Kidney (tissue), 14 donors: ENCODE results near the gene MPND. TPM values are rescaled to one million over a fixed set of nuclear protein-coding genes. Genes with fewer than 3 reads are reported as not detected.

ENCODE experiments used
- DNase-seq, 5 donors: peaks; one replicate each; pipeline ENCODE4 v3.0.0-alpha.2; 2013 to 2020
- FAIRE-seq: peaks from 2 replicates; lab custom pipeline; 2012; peaks lifted over from hg19 to GRCh38; lab: Jason Lieb, UNC
- H3K27ac ChIP-seq, 2 donors: one replicate each; pipeline ENCODE4 v1.7.0; 2013; ENCODE audit warnings: low read depth in 2 of 2, low read length in 2 of 2, inconsistent platforms in 1 of 2
- H3K27me3 ChIP-seq: one replicate; pipeline ENCODE4 v1.7.1; 2013; ENCODE audit warnings: low read length, inconsistent platforms; ENCODE audit not compliant: control insufficient read depth, insufficient read depth
- H3K36me3 ChIP-seq, 3 donors: one replicate each; pipeline versions ENCODE4 v1.7.0 to v1.7.1; 2013; ENCODE audit warnings: low read length in 3 of 3, control low read depth in 1 of 3, inconsistent platforms in 1 of 3; ENCODE audit not compliant: insufficient read depth in 3 of 3, control insufficient read depth in 2 of 3
- H3K4me1 ChIP-seq, 3 donors: one replicate each; pipeline versions ENCODE4 v1.7.0 to v1.7.1; 2013; ENCODE audit warnings: low read length in 3 of 3, inconsistent platforms in 1 of 3, low read depth in 1 of 3; ENCODE audit not compliant: control insufficient read depth in 2 of 3, insufficient read depth in 2 of 3
- H3K4me3 ChIP-seq, 3 donors: one replicate each; pipeline versions ENCODE4 v1.7.0 to v1.8.1; 2013; ENCODE audit warnings: low read length in 3 of 3, control low read depth in 1 of 3, inconsistent platforms in 1 of 3
- H3K9ac ChIP-seq, 3 donors: one replicate each; pipeline versions ENCODE4 v1.7.0 to v1.7.1; 2013; ENCODE audit warnings: low read length in 3 of 3, control low read depth in 1 of 3, inconsistent platforms in 1 of 3
- H3K9me3 ChIP-seq, 3 donors: one replicate each; pipeline versions ENCODE4 v1.7.0 to v1.7.1; 2013; ENCODE audit warnings: low read length in 3 of 3, control low read depth in 1 of 3, inconsistent platforms in 1 of 3; ENCODE audit not compliant: control insufficient read depth in 2 of 3, insufficient read depth in 1 of 3
- intact Hi-C: fragments of 100-400 bp; cut with DNase I; formaldehyde crosslinking; loops from one replicate; pipeline ENCODE4 v1.11.1; 2022
- polyA plus RNA-seq: library from polyadenylated mRNA; stranded (reverse); fragments of 350-450 nt; fragmentation: Illumina TruSeq; extraction: RNeasy Lipid Tissue Mini Kit (QIAGEN cat#74804); gene quantifications from one replicate; pipeline ENCODE4 v1.2.3, GENCODE V29; 2014; ENCODE audit warnings: low read depth, low replicate concordance; ENCODE audit not compliant: insufficient read depth
- total RNA-seq: library from RNA; stranded (reverse); fragmentation: NEBNext Ultra II Directional; extraction: Animal tissue kit (Norgen Biotek cat#: 25700); gene quantifications from one replicate; pipeline ENCODE4 v1.2.1, GENCODE V29; 2021
- TF ChIP-seq, protein P1 (sequence below): IDR thresholded peaks from 3 replicates; pipeline ENCODE4 v1.5.1; 2012; ENCODE audit warnings: mild to moderate bottlenecking, moderate library complexity, borderline replicate concordance; ENCODE audit not compliant: insufficient read depth; ENCODE audit errors: extremely low read depth
- donor health status: control.
- donor health status: control.
- donor health status: control.
- donor health status: control.
- donor health status: control.
- donor health status: DM: yes; HTN: yes; CAD: no.
- donor health status: Normal renal cell carcinoma (clear cell type).

MPND gene
- total and polyA plus RNA-seq, 2 donors from 2014 or later: 24.1 to 43.5 TPM

DNA sequence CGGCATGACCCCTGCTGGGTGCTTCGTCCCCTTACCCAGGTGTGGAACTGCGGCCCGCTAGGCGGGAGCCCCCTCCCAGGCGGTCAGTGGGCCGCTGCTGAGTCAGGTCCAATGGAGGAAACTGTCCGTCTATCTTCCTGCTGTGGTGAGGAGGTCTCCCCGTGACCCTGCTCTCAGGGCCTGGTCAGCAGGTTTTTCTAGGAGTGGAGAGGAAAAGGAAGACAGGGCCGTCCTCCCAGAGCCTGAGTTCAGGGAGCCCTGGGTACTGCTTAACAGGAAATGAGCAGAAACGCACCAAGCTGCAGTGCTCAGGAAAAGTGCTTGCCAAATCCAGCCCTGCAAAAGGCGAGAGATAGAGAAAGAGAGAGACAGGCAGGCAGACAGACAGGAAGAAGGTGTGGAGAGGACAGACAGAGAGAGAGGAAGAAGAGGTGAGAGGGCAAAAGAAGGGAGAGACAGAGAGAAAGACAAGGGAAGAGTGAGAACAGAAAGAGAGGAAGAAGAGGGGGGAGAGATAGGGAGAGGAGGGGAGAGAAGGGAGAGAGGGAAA is 46.7 kb downstream of the MPND start:
- FAIRE-seq: no peak
- peak overlapping the region in 1 of 3 donors; percentile 55 for H3K9ac ChIP-seq

GRCh38 chr19:4390567-4391305 is 47.4 kb downstream of the MPND start:
- no peak for FAIRE-seq
- peak overlapping the region in 2 of 3 donors; percentile 7 to 43 for H3K4me3 ChIP-seq
- peak in 4 of 5 donors; percentile 48 to 82 (median 64) for DNase-seq
- H3K9me3 ChIP-seq: no peaks in the 10 kb centered on the region
- peaks cover 2 to 14% (median 3%) of the 10 kb centered on the region in 3 donors for H3K36me3 ChIP-seq
- H3K4me1 ChIP-seq: peaks cover 4 to 43% (median 42%) of the 10 kb centered on the region in 3 donors
- peak overlapping the region in 2 of 3 donors; percentile 46 to 67 for H3K9ac ChIP-seq
- no peaks in the 10 kb centered on the region for H3K27me3 ChIP-seq
- intact Hi-C loops: no loop called here
- TF ChIP-seq, protein P1, sequence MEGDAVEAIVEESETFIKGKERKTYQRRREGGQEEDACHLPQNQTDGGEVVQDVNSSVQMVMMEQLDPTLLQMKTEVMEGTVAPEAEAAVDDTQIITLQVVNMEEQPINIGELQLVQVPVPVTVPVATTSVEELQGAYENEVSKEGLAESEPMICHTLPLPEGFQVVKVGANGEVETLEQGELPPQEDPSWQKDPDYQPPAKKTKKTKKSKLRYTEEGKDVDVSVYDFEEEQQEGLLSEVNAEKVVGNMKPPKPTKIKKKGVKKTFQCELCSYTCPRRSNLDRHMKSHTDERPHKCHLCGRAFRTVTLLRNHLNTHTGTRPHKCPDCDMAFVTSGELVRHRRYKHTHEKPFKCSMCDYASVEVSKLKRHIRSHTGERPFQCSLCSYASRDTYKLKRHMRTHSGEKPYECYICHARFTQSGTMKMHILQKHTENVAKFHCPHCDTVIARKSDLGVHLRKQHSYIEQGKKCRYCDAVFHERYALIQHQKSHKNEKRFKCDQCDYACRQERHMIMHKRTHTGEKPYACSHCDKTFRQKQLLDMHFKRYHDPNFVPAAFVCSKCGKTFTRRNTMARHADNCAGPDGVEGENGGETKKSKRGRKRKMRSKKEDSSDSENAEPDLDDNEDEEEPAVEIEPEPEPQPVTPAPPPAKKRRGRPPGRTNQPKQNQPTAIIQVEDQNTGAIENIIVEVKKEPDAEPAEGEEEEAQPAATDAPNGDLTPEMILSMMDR: no peak
- peak overlapping the region; percentile 84 to 90 for H3K27ac ChIP-seq

More for the DNA sequence above, 46.7 kb downstream of the MPND start:
- intact Hi-C loops: no loop called here
- TF ChIP-seq, protein P1: no peak
- H3K27ac ChIP-seq: peak overlapping the region; percentile 84 to 90
- peak in 2 of 5 donors; percentile 50 to 68 for DNase-seq
- H3K27me3 ChIP-seq: no peaks in the 10 kb centered on the region
- peaks cover 4 to 43% (median 42%) of the 10 kb centered on the region in 3 donors for H3K4me1 ChIP-seq
- peaks cover 0 to 12% (median 1%) of the 10 kb centered on the region in 3 donors for H3K36me3 ChIP-seq
- no peaks in the 10 kb centered on the region for H3K9me3 ChIP-seq
- H3K4me3 ChIP-seq: peak overlapping the region in 2 of 3 donors; percentile 7 to 43

- intact Hi-C loops: no loop called here
- Histone ChIP-seq H3K4me1 (peaks cover 4 to 43% (median 42%) of the 10 kb centered on the region in 3 donors), H3K9me3 (no peaks in the 10 kb centered on the region), H3K27me3 (no peaks in the 10 kb centered on the region), H3K36me3 (peaks cover 2 to 14% (median 3%) of the 10 kb centered on the region in 3 donors), H3K9ac (peak overlapping the region in 1 of 3 donors; percentile 67), H3K27ac (peak overlapping the region; percentile 84 to 90), H3K4me3 (no peak overlapping the region)
- TF ChIP-seq, protein P1: no peak
- no peak for FAIRE-seq
- DNase-seq: no peak
Observed at GRCh38 chr19:4391306-4391693, 47.9 kb downstream of the MPND start.
